ENCODE data around the gene HNF1A. TPM values are rescaled to one million over a fixed set of nuclear protein-coding genes. Genes with fewer than 3 reads are reported as not detected.
A peak's percentile ranks its signal among the peaks of the same experiment; 100 is the strongest.

The HNF1A gene
- total RNA-seq, 1 donor from 2014 or later: not detected

GRCh38 chr12:120971299-120972180 lies 6.8 kb upstream of the HNF1A start:
- Mint-ChIP-seq H3K27ac (ENCODE audit: unreplicated experiment) (no peak overlapping the region), H3K36me3 (ENCODE audit: low read depth) (no peaks in the 10 kb centered on the region), H3K4me1 (ENCODE audit: low read depth) (peaks cover 12% of the 10 kb centered on the region), H3K9me3 (ENCODE audit: low read depth) (no peaks in the 10 kb centered on the region), H3K27me3 (ENCODE audit: low read depth) (peaks cover 2% of the 10 kb centered on the region), H3K4me3 (ENCODE audit: unreplicated experiment) (no peak overlapping the region)
- no peak for DNase-seq (ENCODE audit: low spot score)
- peak; percentile 90 for TF ChIP-seq CTCF (IDR thresholded peaks at IDR 0.05)

GRCh38 chr12:120972870-120973543 lies 5.3 kb upstream of the HNF1A start:
- no peak overlapping the region for H3K4me3 Mint-ChIP-seq (ENCODE audit: unreplicated experiment)
- H3K36me3 Mint-ChIP-seq (ENCODE audit: low read depth): no peaks in the 10 kb centered on the region
- no peak for DNase-seq (ENCODE audit: low spot score)

GRCh38 chr12:120977531-120978295 lies 630 bp upstream of the HNF1A start:
- no peak for TF ChIP-seq CTCF (IDR thresholded peaks at IDR 0.05)
- H3K36me3 Mint-ChIP-seq (ENCODE audit: low read depth): no peaks in the 10 kb centered on the region
- H3K4me3 Mint-ChIP-seq (ENCODE audit: unreplicated experiment): no peak overlapping the region
- no peaks in the 10 kb centered on the region for H3K27me3 Mint-ChIP-seq (ENCODE audit: low read depth)
- no peak overlapping the region for H3K27ac Mint-ChIP-seq (ENCODE audit: unreplicated experiment)
- DNase-seq (ENCODE audit: low spot score): no peak
- no peaks in the 10 kb centered on the region for H3K9me3 Mint-ChIP-seq (ENCODE audit: low read depth)
- H3K4me1 Mint-ChIP-seq (ENCODE audit: low read depth): peaks cover 4% of the 10 kb centered on the region

More at GRCh38 chr12:120972870-120973543, 5.3 kb upstream of the HNF1A start:
- peaks cover 12% of the 10 kb centered on the region for H3K4me1 Mint-ChIP-seq (ENCODE audit: low read depth)
- no peak overlapping the region for H3K27ac Mint-ChIP-seq (ENCODE audit: unreplicated experiment)
- H3K9me3 Mint-ChIP-seq (ENCODE audit: low read depth): no peaks in the 10 kb centered on the region
- no peak for TF ChIP-seq CTCF (IDR thresholded peaks at IDR 0.05)
- no peaks in the 10 kb centered on the region for H3K27me3 Mint-ChIP-seq (ENCODE audit: low read depth)

- H3K4me3 Mint-ChIP-seq (ENCODE audit: unreplicated experiment): no peak overlapping the region
- H3K27ac Mint-ChIP-seq (ENCODE audit: unreplicated experiment): no peak overlapping the region
Observed at GRCh38 chr12:120979220-120979861, 998 bp downstream of the HNF1A start.

More at GRCh38 chr12:120979220-120979861, 998 bp downstream of the HNF1A start:
- no peak for TF ChIP-seq CTCF (IDR thresholded peaks at IDR 0.05)
- H3K36me3 Mint-ChIP-seq (ENCODE audit: low read depth): no peaks in the 10 kb centered on the region
- no peak for DNase-seq (ENCODE audit: low spot score)
- no peaks in the 10 kb centered on the region for H3K27me3 Mint-ChIP-seq (ENCODE audit: low read depth)
- H3K4me1 Mint-ChIP-seq (ENCODE audit: low read depth): no peaks in the 10 kb centered on the region
- no peaks in the 10 kb centered on the region for H3K9me3 Mint-ChIP-seq (ENCODE audit: low read depth)
